ENCODE results near the gene SHC3.

Gene SHC3

DNA sequence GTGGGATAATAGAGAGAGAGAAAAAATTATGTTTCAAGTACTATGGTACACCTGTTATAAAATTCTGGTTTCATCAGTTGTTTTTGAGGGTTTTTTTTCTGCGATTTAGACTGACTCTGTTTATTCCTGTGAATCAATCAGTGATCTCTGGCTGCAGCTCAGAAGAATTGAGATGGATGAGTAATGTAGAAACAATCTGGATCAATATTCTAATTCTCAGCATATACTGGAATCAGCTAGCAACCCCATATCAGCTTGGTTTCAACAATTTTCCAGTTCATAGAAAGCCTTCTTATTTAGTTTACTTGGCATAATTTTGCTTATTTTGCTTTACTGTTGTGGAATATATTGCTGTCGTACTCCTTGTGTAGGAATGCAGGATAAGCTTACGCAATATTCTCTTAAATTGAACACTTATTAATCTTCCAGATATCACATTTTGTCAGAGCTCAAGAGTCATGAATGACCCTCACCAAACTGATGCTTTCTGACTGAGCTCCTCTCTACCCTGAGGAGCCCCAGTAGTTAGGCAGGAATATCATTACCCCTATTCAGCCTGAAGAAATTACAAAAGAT is 42.9 kb downstream of the SHC3 start:
- TF ChIP-seq, protein P1, sequence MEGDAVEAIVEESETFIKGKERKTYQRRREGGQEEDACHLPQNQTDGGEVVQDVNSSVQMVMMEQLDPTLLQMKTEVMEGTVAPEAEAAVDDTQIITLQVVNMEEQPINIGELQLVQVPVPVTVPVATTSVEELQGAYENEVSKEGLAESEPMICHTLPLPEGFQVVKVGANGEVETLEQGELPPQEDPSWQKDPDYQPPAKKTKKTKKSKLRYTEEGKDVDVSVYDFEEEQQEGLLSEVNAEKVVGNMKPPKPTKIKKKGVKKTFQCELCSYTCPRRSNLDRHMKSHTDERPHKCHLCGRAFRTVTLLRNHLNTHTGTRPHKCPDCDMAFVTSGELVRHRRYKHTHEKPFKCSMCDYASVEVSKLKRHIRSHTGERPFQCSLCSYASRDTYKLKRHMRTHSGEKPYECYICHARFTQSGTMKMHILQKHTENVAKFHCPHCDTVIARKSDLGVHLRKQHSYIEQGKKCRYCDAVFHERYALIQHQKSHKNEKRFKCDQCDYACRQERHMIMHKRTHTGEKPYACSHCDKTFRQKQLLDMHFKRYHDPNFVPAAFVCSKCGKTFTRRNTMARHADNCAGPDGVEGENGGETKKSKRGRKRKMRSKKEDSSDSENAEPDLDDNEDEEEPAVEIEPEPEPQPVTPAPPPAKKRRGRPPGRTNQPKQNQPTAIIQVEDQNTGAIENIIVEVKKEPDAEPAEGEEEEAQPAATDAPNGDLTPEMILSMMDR (IDR thresholded peaks at IDR 0.05; ENCODE audit: low read length, missing control alignments) = no peak
- peak; percentile 36 for DNase-seq (ENCODE audit: low read depth)
- no peak overlapping the region for H3K4me3 ChIP-seq (replicated peaks; ENCODE audit: low read depth, low read length)

DNA sequence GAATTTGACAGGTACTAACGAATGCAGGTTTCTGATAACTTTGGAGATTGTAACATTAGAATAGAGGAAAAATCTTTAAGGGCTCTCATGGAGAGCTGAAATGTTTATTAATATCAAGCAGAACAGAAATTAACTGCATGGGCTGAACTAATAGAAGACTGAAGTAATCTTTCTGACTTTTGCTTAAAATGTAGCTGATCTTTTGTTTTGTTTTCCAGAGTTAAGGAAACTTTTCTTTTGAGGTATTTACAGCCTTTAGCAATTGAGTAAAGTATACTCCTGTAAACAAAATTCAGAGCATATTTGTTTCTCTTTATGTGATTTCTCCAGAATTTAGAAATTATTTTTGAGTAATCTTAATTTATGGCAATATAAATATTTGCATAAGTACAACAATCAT is 43.9 kb downstream of the SHC3 start:
- no peak overlapping the region for H3K4me3 ChIP-seq (replicated peaks; ENCODE audit: low read depth, low read length)
- TF ChIP-seq, protein P1 (IDR thresholded peaks at IDR 0.05; ENCODE audit: low read length, missing control alignments) = no peak
- no peak for DNase-seq (ENCODE audit: low read depth)

DNA sequence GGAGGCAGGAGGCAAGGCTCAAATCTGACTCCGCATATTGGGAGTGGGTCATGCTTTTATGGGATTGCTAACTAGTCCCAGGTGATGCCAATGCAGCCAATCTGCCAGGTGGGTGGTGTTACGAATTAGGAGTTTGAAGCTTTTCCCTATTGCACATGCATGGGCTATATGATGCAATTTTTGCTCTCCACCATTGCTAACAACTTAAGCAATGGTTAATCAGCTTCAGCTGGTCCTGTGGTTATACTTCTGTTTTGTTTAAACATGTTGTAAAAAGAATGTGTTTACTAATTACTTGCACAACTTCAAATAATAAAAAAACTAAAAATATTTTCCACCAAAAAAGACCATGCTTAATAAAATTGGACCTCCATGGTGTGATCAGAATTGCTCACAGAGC is 55.7 kb downstream of the SHC3 start:
- DNase-seq (ENCODE audit: low read depth) = peak; percentile 41
- no peak overlapping the region for H3K4me3 ChIP-seq (replicated peaks; ENCODE audit: low read depth, low read length)
- TF ChIP-seq, protein P1 (IDR thresholded peaks at IDR 0.05; ENCODE audit: low read length, missing control alignments) = no peak

DNA sequence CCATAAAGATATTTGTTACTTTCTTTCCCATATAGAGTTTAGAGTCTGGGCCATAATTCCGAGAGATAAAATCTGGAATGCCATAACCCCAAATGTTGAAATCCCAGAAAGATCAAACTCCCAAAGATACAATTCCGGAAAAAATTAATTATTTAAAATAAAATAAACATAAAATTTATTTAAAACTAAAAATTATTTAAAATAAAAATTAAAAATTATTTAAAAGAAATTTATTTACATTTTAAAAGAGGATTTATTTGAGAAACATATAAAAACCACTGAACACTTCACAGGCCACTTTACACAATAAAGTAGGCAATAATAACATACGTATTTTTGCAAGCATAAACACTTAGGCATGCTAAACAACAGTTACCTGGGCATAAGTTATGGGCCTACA is 57.9 kb downstream of the SHC3 start:
- TF ChIP-seq, protein P1 (IDR thresholded peaks at IDR 0.05; ENCODE audit: low read length, missing control alignments) = no peak
- H3K4me3 ChIP-seq (replicated peaks; ENCODE audit: low read depth, low read length) = no peak overlapping the region
- DNase-seq (ENCODE audit: low read depth) = no peak

DNA sequence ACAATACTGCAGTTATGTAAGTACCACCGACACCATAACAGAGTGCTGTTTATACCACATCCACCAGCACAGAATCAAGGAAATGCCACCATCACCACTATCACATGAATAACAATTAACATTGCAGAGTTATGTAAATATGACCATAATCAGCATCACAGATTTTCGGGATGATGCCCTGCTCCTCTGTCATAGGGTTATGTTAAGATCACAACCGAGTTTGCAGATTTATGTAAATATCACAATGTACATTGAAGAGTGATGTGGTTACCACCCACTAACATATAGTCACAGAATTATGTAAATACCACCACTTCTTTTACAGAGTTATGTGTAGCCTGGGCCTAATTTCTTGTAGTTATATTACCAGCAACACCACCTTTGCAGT is 61.8 kb downstream of the SHC3 start:
- no peak for DNase-seq (ENCODE audit: low read depth)
- TF ChIP-seq, protein P1 (IDR thresholded peaks at IDR 0.05; ENCODE audit: low read length, missing control alignments) = no peak
- no peak overlapping the region for H3K4me3 ChIP-seq (replicated peaks; ENCODE audit: low read depth, low read length)

DNA sequence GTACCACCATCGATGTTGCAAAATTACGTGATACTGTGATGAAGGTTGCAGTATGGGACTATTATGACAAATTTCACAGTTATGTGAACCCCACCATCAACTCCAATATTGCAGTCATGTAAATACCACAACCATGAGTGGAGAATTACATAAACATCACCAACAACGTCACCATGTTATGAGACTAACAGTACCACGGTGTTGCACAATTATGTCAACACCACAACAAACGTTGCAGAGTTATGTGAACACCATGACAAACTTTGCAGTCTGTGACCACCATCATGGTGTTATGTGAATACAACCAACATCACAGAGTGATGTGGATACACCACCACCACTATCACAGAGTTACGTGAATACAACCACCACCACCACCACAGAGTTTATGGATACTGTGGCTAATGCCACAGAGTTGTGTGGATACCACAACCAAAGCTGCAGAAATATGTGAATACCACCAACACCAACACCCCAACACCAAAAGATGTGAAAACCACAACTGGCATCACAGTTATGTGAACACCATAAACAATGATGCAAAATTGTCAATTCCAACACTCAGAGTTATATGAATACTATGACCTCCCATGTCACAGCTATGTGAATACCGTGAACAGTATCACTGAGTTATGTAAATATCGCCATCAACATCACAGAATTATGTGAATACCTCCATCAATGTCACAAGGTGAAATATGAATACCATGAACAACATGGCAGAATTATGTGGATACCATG is 62.4 kb downstream of the SHC3 start:
- H3K4me3 ChIP-seq (replicated peaks; ENCODE audit: low read depth, low read length) = no peak overlapping the region
- TF ChIP-seq, protein P1 (IDR thresholded peaks at IDR 0.05; ENCODE audit: low read length, missing control alignments) = no peak
- DNase-seq (ENCODE audit: low read depth) = peak; percentile 86

DNA sequence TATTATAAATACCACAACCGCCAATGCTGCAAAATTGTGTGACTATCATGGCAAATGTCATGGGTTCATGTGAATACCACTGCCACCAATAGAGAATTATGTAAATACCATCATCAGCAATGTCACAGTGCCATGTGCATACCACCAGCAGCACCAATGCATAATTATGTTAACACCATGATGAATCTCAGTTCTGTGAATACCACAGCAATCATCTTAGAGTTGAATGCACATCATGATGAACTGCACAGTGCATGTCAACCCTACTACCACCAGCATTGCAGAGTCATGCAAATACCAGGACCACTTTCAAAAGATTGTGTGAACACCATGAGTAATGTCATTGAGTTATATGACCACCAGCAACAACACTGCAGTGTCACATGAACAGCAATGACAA is 63.2 kb downstream of the SHC3 start:
- DNase-seq (ENCODE audit: low read depth) = no peak
- no peak overlapping the region for H3K4me3 ChIP-seq (replicated peaks; ENCODE audit: low read depth, low read length)
- TF ChIP-seq, protein P1 (IDR thresholded peaks at IDR 0.05; ENCODE audit: low read length, missing control alignments) = no peak
